ENCODE data around the gene ZDHHC14. TPM values are rescaled to one million over a fixed set of nuclear protein-coding genes. Genes with fewer than 3 reads are reported as not detected.

The ZDHHC14 gene
- total RNA-seq, 1 donor from 2014 or later: 9.3 TPM

DNA sequence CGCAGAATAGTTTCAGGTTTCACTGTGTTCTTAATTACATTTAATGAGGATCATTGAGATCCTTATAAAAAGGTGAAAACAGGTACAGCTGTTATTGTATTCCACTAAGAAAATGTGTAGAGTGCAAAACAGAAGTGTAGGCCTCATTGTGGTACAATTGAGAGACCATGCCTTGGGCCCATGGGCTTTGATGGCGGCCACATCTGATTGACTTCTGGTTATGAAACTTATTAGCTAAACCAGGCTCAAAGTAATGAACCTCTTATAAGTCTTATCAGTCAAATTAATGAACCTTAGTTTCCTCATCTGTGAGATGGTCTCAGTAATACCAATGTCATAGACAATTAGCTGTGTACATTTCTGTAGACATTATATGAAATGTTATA lies 148.7 kb downstream of the ZDHHC14 start:
- H3K9me3 ChIP-seq: no peaks in the 10 kb centered on the region
- TF ChIP-seq, protein P1, sequence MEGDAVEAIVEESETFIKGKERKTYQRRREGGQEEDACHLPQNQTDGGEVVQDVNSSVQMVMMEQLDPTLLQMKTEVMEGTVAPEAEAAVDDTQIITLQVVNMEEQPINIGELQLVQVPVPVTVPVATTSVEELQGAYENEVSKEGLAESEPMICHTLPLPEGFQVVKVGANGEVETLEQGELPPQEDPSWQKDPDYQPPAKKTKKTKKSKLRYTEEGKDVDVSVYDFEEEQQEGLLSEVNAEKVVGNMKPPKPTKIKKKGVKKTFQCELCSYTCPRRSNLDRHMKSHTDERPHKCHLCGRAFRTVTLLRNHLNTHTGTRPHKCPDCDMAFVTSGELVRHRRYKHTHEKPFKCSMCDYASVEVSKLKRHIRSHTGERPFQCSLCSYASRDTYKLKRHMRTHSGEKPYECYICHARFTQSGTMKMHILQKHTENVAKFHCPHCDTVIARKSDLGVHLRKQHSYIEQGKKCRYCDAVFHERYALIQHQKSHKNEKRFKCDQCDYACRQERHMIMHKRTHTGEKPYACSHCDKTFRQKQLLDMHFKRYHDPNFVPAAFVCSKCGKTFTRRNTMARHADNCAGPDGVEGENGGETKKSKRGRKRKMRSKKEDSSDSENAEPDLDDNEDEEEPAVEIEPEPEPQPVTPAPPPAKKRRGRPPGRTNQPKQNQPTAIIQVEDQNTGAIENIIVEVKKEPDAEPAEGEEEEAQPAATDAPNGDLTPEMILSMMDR (IDR thresholded peaks at IDR 0.05): no peak
- H3K4me3 ChIP-seq: no peak overlapping the region
- no peak for ATAC-seq
- peaks cover 24% of the 10 kb centered on the region for H3K4me1 ChIP-seq
- H3K27me3 ChIP-seq (ENCODE audit: low read depth): no peaks in the 10 kb centered on the region
- H3K27ac ChIP-seq: no peak overlapping the region
- DNase-seq: no peak
- intact Hi-C loops (cut with DNase I): no loop called here
- H3K36me3 ChIP-seq: no peaks in the 10 kb centered on the region

DNA sequence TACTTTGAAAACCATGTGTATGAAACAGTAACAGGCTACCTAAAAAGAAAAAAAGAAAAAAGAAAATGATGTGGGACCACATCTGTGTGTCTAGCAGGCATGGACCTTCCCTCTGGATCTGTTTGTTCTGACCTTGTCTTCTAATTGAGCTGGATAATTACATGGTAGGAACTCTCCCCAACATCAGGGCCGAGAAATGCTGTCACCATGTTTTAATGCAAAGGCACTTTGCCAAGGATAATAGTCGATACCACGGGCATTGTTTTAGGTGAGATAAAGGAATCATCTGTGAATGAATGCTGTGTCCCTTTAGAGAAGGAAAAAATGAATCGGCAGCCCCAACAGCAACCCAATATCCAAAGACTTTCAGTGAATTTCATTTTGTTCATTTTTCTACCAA lies 149.1 kb downstream of the ZDHHC14 start:
- Histone ChIP-seq H3K4me1 (peaks cover 28% of the 10 kb centered on the region), H3K27ac (no peak overlapping the region), H3K4me3 (no peak overlapping the region), H3K9me3 (no peaks in the 10 kb centered on the region), H3K36me3 (no peaks in the 10 kb centered on the region), H3K27me3 (ENCODE audit: low read depth) (no peaks in the 10 kb centered on the region)
- TF ChIP-seq, protein P1 (IDR thresholded peaks at IDR 0.05): no peak
- no peak for ATAC-seq
- no peak for DNase-seq
- intact Hi-C loops (cut with DNase I): no loop called here

DNA sequence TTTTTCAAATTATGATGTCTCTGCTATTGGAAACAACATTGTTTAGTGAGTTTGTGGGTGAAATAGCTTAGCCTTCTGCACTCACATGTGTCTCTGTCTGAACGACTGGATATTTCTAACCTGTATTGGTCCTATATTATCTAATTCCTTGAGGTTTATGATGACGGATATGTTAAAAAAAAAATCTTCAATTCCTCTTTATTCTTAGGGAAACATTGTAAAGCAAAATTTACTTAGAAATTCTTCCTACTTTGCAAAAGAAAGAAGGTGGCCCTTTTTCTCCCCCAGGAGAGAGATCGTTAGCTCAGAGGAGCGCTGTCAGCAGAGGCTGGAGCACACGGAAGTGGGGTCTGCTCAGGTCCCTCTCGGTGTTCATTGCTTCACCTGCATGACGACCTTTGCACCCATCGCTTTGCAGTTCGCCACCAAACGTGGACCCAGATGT lies 149.8 kb downstream of the ZDHHC14 start:
- intact Hi-C loops (cut with DNase I): no loop called here
- TF ChIP-seq, protein P1 (IDR thresholded peaks at IDR 0.05): no peak
- H3K27me3 ChIP-seq (ENCODE audit: low read depth): no peaks in the 10 kb centered on the region
- H3K4me3 ChIP-seq: no peak overlapping the region
- ATAC-seq (no peak), DNase-seq (no peak)
- no peaks in the 10 kb centered on the region for H3K9me3 ChIP-seq
- H3K4me1 ChIP-seq: peaks cover 34% of the 10 kb centered on the region
- H3K36me3 ChIP-seq: no peaks in the 10 kb centered on the region
- H3K27ac ChIP-seq: no peak overlapping the region

DNA sequence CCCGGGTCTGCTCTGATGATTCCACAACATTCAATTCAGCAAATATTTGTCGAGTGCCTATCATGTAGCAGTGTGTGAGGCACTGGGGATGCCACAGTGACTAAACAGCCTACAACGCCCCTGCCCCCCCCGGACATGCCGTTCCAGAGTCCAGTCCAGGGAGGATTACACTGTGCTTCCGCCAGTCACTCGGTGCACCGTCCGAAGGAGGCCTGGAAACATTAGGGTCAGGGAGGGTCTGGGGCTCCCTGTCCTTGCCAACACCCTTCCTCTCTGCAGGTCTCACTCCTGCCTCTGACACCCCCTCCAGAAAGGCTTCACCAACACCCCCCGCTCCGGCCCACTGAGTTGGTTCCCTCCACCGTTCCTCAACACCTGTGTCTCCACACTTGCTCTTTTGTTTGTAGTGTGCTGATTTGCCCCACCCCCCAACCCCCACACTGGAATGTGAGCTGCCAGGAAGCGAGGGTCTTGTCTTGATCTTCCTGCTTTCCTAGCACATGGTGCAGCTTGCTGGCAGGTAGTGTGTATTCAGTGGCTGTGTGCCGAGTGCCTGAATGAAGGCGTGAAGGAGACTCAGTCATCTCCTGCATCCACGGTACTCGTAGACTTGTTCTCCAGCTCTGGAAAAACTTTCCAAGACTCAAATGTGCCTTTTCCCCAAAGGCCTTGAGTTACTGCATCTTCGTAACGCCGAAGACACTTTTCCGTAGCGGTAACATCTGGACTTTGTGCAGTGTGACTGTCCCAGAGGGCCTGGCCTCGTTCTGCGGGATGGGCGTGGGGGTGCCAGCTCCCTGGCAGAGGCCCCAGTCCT lies 150.4 kb downstream of the ZDHHC14 start:
- DNase-seq: no peak

DNA sequence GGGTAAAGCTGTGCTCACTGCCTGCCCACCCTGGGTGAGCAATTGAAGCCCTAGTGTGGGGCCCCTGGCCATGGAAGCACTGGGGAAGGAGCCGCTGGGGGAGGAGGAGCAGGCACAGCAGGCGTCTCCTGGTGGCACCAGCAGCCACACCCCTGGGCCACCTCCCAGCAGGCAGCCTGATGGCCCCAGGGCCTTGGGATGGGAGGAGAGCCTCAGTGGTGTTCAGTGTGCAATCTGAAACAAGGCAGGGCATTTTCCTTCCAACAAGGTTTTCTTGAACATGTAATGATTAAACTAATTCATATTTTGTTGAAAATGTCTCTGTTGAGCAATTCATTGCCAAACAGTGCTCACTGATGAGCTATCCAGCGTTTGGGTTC lies 151.0 kb downstream of the ZDHHC14 start:
- TF ChIP-seq, protein P1 (IDR thresholded peaks at IDR 0.05): no peak
- intact Hi-C loops (cut with DNase I): no loop called here
- no peak for DNase-seq

More for the DNA sequence above, 150.4 kb downstream of the ZDHHC14 start:
- no peaks in the 10 kb centered on the region for H3K27me3 ChIP-seq (ENCODE audit: low read depth)
- peaks cover 35% of the 10 kb centered on the region for H3K4me1 ChIP-seq
- no peaks in the 10 kb centered on the region for H3K9me3 ChIP-seq
- no peak for ATAC-seq
- peak overlapping the region; percentile 20 for H3K27ac ChIP-seq
- intact Hi-C loops (cut with DNase I): no loop called here
- TF ChIP-seq, protein P1 (IDR thresholded peaks at IDR 0.05): no peak
- no peak overlapping the region for H3K4me3 ChIP-seq
- no peaks in the 10 kb centered on the region for H3K36me3 ChIP-seq

More for the DNA sequence above, 151.0 kb downstream of the ZDHHC14 start:
- peak overlapping the region; percentile 20 for H3K27ac ChIP-seq
- H3K4me3 ChIP-seq: no peak overlapping the region
- H3K9me3 ChIP-seq: no peaks in the 10 kb centered on the region
- ATAC-seq: no peak
- no peaks in the 10 kb centered on the region for H3K27me3 ChIP-seq (ENCODE audit: low read depth)
- H3K36me3 ChIP-seq: no peaks in the 10 kb centered on the region
- peaks cover 31% of the 10 kb centered on the region for H3K4me1 ChIP-seq
